ENCODE measurements around the gene MEG3.
"Not testable (repeated sequence)": the region's sequence is repeated elsewhere in the genome, so short reads cannot be mapped to it uniquely, and the experiment has no call there.

Gene MEG3

GRCh38 chr14:100789460-100790417 is 36.2 kb upstream of the MEG3 start:
- no peak for DNase-seq

DNA sequence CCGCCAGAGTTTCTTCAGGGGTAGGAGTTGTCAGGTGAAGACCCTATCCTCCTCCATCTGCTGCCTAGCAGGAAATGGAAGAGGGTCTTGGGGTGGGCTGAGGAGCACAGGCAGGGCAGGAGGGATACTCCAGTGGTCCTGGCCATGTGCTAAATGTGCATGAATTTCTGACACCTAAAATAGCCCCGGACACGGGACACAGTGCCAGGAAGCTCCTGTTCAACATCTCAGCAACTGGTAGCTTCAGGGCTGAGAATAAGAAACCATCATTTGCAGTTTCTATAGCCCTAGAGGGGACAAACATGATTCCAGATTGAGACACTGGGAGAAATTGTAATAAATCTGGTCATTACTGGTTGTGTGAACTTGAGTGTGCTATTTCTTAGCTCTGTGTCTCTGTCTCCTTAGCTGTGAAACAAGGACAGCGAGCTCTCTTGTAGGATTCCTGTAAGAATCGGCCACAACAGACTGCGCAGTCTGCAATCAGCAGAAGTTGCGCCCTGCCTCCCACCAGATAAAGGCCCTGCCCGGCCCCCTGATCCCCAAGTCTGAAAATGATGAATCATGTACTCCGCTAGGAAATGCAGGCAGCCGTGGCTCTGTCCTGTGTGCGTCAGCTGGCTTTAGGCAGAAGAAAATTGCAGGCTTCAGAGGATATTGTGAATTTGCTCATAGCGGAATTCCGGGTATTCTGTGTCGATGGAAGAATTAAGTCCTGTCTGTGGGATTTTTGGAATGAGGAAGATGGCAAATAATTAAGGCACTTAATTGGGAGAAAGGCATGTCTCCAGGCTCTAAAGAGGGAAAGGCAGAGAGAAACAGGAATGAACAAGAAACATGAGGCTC is 35.2 kb upstream of the MEG3 start:
- DNase-seq: no peak

GRCh38 chr14:100791348-100791735 is 34.6 kb upstream of the MEG3 start:
- DNase-seq: no peak

DNA sequence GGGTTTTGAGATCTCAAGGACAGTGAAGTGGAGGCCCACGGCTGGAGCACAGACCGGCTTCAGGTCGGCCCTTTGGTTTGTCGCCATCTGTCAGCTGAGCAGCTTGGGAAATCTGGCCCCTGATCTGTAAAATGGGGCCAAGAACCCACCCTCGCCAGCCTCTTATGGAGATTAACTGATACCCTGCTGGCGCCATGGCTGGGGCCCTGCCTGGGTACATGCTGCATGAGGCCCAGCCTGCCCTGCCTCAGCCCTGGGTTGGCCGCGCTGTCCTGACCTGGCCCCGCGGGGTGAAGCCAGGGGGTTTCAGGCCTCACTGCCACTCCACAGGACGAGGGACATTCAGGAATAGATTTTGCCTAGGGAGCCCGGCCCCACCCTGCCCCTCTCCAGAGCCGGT is 33.9 kb upstream of the MEG3 start:
- DNase-seq: no peak

DNA sequence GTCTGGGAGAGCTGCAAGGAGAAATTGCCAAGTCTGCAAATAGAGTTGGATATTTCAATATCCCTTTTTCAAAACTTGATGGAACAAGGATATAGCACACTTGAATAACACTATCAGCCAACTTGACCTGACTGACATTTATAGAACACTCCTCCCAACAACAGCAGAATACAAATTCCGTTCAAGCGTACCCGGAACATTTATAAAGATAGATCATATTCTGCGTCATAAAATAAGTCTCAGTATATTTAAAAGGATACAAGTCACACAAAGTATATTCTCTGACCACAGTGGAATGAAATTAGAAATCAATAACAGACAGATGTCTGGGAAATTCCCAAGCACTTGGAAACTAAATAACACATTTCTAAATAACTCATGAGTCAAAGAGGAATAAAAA is 29.0 kb upstream of the MEG3 start:
- no peak for DNase-seq

DNA sequence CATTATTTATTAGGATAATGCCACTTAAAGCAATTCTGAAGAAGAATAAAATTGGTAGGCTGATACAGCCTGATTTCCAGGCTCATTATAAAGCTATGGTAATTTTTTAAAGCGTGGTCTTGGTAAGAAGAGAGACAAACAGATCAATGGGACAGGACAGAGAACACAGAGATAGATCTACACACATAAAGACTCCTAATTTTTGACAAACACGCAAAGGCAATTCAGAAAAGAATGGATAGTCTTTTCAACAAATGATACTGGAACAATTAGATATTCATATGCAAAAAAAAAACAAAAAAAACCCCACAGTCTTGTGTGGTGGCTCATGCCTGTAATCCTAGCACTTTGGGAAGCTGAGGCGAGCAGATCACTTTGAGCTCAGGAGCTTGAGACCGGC is 25.9 kb upstream of the MEG3 start:
- no peak for DNase-seq

- DNase-seq: not testable (repeated sequence)
Measured at GRCh38 chr14:100801433-100801832, 24.5 kb upstream of the MEG3 start.

GRCh38 chr14:100802179-100802578 is 23.7 kb upstream of the MEG3 start:
- DNase-seq: no peak

- no peak for DNase-seq
Measured at GRCh38 chr14:100802766-100803165, 23.2 kb upstream of the MEG3 start.

- no peak for DNase-seq
Measured at GRCh38 chr14:100803226-100803625, 22.7 kb upstream of the MEG3 start.

DNA sequence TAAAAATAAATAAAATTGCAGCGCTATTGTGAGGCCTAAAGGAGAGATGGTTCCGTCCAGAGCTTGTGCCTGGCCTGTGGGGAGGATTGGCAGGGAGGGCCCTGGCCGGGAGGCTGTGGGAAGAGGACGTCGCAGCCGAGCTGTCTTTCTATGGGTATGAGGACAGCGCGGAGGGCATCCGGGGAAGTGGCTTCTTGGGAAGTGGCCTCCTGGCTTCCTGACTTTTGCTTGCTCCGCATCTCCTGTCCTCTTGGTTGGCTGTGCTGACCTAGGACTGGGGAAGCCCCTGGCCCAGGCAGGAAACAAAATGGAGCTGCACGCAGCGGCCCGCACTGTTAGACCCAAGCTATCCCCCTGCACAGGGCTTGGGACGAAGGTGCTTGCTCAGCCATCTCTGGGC is 22.2 kb upstream of the MEG3 start:
- DNase-seq: no peak

DNA sequence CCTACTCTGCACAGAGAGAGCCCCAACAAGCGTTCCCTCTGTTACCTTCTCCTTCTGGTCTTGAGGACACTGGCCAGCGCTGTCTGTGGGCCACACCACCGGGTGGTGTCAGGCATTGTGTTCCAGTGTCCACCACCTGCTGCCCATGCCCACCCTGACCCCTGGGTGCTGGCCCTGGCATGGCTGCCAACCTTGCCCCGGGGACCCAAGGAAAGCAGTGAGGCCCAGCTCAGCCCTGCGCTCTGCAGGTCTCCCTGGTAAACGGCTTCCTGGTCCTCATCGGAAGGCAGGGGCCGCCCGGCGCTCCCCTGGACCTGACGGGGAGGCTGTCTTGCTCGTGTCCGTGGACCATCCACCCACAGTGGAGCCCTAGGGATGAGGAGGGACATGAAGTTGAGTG is 21.8 kb upstream of the MEG3 start:
- no peak for DNase-seq

DNA sequence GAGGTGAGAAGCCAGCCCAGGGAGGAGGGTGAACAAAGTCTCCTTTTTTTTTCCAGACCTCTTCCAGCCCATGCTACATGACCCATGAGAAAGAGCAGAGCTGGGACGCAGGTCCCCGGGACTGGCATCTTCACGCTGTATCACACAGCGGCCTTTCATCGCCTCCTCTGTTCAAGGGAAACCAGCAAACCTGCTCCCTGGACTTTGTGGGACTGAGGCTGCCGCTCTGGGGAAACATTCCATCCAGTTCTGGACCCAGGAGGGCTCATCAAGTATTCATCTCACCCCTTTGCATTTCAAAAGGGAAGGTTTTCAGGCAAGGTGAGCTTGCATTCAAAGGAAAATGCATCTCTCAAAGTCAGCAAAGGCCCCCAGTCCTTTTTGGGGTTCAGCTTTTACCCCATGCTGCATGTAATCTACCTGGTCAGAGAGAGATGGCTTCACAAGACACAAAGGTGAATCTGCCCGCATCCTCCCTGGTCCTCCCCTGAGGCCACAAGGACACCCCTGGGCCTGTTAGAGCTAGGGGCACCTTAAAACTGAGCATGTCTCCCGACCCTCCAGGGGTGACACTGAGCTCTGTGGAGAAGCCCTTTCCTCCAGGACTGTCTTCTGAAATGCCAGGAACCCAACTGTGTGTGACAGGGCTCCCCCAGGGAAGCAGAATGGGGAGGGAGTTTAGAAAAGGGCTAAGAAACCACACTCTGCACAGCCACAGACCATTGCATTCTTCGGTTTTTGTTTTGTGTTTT is 21.2 kb upstream of the MEG3 start:
- DNase-seq: no peak

DNA sequence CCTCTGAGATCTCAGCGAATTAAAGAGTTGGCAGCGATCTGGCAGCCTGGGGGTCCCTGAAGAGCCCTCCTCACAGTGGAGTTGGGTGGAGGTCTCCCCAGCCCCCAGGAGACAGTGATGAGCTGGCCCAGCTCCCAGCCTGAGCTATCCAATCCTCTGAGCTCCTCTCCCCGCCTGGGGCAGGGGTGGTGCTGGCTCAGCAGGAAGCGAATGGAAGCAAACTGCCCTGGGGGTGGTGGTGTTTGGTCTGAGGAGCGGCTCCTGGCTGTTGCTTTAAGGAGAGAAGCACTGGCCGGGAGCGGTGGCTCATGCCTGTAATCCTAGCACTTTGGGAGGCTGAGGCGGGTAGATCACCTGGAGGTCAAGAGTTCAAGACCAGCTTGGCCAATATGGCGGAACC is 19.5 kb upstream of the MEG3 start:
- DNase-seq: no peak

DNA sequence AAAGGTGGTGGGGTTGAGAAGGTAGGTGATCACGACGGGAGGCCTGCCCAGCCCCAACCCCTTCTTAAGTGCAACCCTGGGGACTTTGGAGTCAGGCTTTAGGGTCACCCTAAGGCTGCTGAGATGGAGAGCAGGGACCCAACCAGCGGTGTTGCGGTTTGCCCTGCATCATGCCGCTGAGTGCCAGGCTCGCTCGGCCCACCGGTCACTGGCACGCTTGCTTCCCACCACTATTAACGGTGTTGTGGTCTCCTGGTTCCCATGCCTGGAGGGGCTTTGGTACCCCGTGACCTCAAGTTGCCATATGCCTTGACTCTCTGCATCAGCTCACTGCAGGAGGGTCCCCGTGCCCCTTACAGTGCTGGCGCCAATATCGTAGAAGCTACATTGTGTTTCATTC is 18.4 kb upstream of the MEG3 start:
- no peak for DNase-seq

DNA sequence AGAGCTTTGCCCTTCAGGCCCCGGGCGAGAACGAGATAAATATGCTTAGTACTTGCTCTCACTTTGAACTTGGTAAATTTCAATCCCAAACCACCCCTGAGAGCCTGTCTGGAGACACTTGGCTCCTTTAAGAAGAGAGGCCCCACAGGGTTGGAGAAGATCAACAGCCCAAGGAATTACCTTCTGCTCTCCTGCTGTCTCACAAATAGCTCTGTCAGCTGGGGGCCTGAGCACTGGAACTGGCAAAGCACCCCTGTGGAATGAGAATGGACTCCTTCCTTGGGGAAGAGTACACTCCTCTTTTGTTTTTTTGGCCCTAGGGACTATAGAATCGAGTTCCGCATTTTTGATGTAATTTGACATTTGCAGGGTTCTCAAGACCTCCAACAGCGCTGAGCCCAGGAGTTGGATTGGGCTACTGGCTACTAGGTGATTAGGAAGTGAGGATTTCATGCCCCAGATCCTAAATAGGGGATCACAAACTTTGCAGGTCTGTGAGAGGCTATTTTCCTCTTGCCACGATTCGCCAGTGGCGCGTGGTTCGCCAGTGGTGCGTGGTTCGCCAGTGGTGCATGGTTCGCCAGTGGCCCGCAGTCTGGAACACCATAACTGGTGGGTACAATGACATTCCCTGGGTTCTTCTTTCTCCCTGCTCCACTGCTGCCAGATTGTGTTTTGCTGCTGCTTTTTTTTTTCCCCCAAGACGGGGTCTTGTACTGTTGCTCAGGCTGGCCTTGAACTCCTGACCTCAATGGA is 17.8 kb upstream of the MEG3 start:
- DNase-seq: no peak

- DNase-seq: no peak
Measured at GRCh38 chr14:100810435-100810834, 15.5 kb upstream of the MEG3 start.

- DNase-seq: no peak
Measured at GRCh38 chr14:100810861-100811461, 15.0 kb upstream of the MEG3 start.

GRCh38 chr14:100813291-100813690 is 12.6 kb upstream of the MEG3 start:
- DNase-seq: no peak

GRCh38 chr14:100815478-100816285 is 10.2 kb upstream of the MEG3 start:
- DNase-seq: no peak

- DNase-seq: no peak
Measured at GRCh38 chr14:100816286-100816949, 9.5 kb upstream of the MEG3 start.

Measured in GOT3 (cell line).